DMS53 treated with DMSO at 0.1 percent for 48 hours (cell line): ENCODE measurements around the gene SNAPIN.
A peak's percentile ranks its signal among the peaks of the same experiment; 100 is the strongest.

Experiments used
- DNase-seq: peaks from one replicate; lab custom pipeline; 2025; ENCODE audit not compliant: unreplicated experiment; lab: John Stamatoyannopoulos, UW

SNAPIN gene

DNA sequence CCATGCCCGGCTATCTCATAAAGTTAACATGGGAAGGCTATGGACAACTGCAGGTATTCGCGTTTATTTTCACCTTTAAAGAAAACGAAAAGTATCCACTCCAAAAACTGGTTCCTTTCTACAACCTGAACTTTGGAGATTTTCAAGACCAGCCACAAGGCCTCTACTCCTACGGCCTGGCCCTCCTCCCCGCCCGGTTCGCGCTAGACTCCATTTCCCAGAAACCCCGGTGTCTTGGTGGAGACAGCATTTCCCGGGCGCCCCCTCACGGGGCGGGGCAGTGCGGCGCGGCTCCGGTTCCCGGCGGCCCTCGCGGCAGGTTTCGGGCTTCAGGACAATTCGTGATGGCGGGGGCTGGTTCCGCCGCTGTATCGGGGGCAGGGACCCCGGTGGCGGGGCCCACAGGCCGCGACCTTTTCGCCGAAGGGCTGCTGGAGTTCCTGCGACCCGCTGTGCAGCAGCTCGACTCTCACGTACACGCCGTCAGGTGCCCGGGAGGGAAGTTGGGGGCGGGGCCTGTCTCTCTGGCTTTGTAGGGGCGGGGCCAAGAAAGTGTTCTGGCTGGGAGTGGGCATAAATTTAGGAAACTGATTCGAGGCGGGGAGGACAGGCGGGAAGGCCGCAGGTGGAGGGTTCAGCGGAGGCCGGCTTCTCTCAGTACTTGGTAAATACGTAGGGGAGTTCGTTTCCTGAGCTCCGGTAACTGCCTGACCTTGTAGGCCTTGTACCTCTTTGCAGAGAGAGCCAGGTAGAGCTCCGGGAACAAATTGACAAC lies at the start of gene SNAPIN:
SNAPIN (plus strand) TSS at position 304 of the 775 bp plus-strand sequence; CDS start at position 345, 41 bp downstream.
- DNase-seq = peak; percentile 84

- DNase-seq = no peak
Observed at GRCh38 chr1:153608742-153609584, 49.5 kb upstream of the SNAPIN start.

- no peak for DNase-seq
Observed at GRCh38 chr1:153609585-153609907, 49.0 kb upstream of the SNAPIN start.

GRCh38 chr1:153610334-153610733 lies 48.2 kb upstream of the SNAPIN start:
- no peak for DNase-seq

DNA sequence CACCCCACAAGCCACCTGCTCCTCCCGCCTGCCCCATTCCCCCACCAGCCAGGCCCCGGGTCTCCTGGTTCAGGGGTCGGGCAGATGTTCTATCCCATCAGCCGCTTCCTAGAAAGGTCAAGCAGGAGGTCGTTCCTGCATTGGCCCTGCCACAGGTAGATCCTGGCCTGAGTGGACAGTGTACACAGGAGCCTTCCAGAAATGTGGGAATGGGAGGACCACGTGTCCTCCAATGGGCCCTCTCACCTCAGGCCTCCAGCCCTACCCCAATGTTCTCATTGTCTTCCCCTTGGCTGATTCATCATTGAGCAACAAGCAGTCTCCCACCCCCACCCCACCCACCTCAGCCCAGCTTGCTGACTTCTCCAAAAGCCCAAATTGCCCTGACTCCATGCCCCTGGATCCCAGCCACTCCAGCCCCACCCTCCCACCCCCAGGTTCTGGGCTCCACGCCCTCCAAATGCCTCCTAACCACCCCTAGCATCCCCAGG lies 47.6 kb upstream of the SNAPIN start:
- DNase-seq = no peak

DNA sequence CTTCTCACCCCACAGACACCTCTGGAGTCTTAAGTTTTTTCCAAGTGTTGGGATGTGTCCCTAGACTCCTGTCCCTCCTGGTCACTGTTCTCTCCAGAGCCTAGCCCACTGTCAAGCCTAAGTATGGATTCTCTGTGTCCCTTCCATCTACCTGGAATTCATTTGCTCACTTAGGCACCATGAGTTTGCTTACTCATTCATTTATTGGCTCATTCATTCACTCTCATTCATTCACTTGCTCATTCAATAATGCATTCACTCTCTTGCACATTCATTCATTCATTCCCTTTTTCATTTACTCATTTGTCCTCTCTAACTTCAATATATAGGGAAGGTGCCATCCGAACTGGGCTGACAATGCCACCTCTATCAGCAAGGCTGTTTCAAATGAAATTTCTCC lies 47.1 kb upstream of the SNAPIN start:
- DNase-seq = no peak

DNA sequence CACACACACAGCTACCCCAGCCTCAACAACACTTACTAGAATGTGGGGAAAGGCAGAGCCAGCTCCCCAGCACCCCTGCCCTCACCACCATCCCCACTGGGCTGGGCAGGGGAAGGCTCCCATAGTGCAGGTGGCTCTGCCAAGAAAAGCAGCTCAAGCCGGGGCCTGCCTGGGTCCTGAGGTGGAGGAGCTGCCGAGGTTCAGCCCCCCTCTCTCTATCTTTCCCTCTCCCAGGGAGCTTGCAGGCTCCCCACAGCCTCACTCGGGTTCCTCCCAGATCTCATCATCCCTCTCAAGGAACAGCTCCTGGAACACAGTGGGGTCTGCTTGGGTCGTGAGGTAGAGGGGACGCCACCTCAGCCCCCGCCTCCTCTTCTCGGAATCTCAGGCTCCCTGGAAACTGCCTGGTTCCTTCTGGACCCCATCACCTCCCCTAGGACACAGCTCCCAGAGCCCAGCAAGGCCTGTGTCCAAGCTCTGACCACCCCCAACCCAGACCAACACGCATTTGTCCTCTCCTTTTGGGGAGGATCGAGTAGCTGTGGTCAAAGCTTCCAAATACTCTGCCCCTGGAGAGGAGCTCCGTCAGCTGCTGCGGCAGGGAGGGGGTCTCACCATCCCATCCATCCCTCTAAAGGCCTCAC lies 46.3 kb upstream of the SNAPIN start:
- no peak for DNase-seq

- no peak for DNase-seq
Observed at GRCh38 chr1:153612755-153613331, 45.7 kb upstream of the SNAPIN start, which contains the start of gene S100A16. S100A16 (minus strand) TSS chr1:153613137; CDS start chr1:153608151, 4,986 bp downstream.

- no peak for DNase-seq
Observed at GRCh38 chr1:153613406-153613805, 45.1 kb upstream of the SNAPIN start.

DNA sequence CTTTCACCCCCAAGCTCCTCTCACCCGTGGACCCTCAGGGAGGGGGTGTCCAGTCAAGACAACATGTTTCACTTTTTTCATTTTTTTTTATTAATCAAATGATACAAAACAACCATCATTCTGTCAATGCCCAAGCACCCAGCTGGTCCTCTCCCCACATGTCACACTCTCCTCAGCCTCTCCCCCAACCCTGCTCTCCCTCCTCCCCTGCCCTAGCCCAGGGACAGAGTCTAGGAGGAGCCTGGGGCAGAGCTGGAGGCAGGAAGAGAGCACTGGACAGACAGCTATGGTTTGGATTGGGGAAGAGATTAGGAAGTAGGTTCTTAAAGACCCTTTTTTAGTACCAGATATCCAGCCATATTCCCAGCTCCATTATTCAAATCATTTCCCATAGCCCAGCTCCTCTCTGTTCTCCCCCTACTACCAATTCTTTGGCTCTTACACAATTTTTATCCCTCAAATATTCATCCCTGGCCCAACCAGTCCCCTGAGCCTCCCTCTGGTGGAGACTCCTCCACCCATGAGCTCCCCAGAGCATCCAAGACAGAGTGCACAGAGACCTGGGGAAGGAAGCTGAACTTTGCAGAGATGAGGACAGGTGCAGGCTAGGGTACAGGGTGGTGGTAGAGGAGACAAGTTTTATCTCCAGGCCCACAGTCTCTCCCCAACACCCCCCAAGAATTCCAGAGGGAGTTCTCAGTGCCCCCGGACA lies 44.2 kb upstream of the SNAPIN start:
- DNase-seq = no peak

DNA sequence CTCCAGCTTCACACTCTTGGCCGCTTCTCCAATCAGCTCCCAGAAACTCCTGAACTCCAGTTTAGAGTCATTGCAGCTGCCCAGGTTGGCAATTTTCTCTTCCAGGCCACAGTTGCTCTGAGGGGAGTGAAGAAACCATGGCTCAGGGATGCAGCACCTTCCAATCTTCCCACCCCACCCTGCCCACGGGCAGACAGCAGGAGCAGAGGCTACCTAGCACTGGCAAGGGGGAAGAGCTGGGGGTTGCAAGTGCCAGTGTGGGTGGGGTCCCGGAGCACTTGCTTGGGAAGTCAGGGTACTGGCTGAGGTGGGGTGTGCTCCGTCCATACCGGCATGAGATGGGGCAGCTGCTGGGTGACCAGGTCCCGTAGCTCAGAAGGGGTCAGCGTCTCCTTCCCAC lies 43.6 kb upstream of the SNAPIN start:
- DNase-seq = no peak

- DNase-seq = no peak
Observed at GRCh38 chr1:153615406-153615805, 43.1 kb upstream of the SNAPIN start.

DNA sequence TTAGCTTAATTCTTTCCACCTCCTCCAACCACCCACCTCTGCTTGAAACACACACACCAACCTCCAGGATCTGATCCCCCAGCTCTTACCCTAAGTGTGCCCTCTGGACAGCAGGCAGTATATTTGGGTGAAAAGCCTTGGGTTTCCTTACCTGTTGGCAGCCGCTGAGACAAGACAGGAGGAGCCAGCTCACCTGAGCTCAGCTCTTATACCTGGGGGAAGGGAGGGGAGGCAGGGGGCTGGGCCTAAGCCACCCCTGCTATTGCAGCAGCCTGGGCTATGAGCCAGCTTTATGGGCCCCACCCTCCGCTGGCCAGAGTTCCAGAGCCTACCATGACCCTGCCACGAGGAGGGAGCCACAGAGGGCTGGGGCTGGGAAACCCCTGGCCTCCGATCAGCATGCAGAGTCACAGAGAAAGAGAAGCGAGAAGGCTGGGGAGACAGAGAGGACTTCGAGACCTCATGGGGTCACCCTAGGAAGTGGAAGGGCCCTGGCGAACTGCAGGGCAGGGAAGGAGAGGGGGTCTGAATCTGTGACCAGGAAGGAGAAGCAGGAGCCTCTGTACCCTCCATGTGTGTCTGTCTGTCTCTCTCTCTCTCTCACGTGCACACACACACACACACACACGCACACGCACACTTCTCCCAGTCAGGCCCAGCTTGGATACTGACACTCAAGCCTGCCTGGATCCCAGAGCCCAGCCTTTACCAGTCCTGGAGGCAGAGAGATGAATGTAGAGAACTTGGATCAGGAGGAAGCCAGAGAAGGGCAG lies 42.2 kb upstream of the SNAPIN start, which contains the start of gene S100A14:
S100A14 (minus strand) TSS at position 182 of the 773 bp plus-strand sequence. CDS start 467 bp downstream, outside the sequence.
- DNase-seq = no peak

GRCh38 chr1:153616917-153617311 lies 41.6 kb upstream of the SNAPIN start:
- DNase-seq = no peak

- peak; percentile 57 for DNase-seq
Observed at GRCh38 chr1:153617663-153618062, 40.8 kb upstream of the SNAPIN start.

GRCh38 chr1:153619171-153619570 lies 39.3 kb upstream of the SNAPIN start:
- DNase-seq = no peak

GRCh38 chr1:153623101-153623500 lies 35.4 kb upstream of the SNAPIN start:
- no peak for DNase-seq

- DNase-seq = no peak
Observed at GRCh38 chr1:153624965-153625611, 33.4 kb upstream of the SNAPIN start.

DNA sequence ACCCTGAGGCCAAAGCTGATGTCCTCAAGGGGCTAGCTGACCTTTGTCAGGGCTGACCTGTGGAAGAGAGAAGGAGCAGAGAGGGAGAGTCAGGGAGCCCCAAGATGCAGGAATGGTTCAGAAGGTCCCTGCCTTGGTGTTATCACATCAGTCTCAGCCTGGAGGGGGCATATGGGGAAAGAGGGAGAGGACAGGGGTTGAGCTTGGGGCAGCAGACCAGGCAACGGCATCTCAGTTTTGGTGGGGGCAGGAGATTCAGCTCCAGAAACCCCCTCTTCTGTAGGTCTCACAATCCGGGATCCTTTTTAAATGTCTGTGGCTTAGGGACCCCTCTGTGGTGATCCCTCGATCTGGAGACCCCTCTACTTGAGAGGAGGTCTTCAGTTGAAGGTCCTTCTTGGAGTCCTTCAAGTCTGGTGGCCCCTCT lies 32.0 kb upstream of the SNAPIN start:
- no peak for DNase-seq
